DND-41 (cell line): ENCODE data around the gene LOXL3.

Experiments used
- ATAC-seq: fragments of 200-7000 bp; cut with Tn5 transposase; 3 replicates; pipeline ENCODE4 v1.9.1; 2021; ENCODE audit warnings: low read depth; ENCODE audit not compliant: insufficient read depth
- DNase-seq: peaks from one replicate; pipeline ENCODE4 v3.0.0-alpha.2; 2020
- H2AFZ ChIP-seq: 2 replicates; pipeline ENCODE4 v1.6.0; 2012; ENCODE audit warnings: low read depth, low read length
- H3K27ac ChIP-seq: 2 replicates; pipeline ENCODE4 v1.5.1; 2012; ENCODE audit warnings: low read length, inconsistent platforms
- H3K27me3 ChIP-seq: fragments of 200-600 bp; sonication (generic); 2 replicates; pipeline ENCODE4 v1.6.0; 2012; ENCODE audit warnings: low read length, mild to moderate bottlenecking, inconsistent platforms; ENCODE audit not compliant: insufficient read depth, poor library complexity
- H3K36me3 ChIP-seq: 2 replicates; pipeline ENCODE4 v1.5.1; 2012; ENCODE audit warnings: low read length, inconsistent platforms; ENCODE audit not compliant: insufficient read depth
- H3K4me1 ChIP-seq: 2 replicates; pipeline ENCODE4 v1.5.1; 2012; ENCODE audit warnings: mild to moderate bottlenecking, low read length; ENCODE audit not compliant: insufficient read depth
- H3K4me2 ChIP-seq: 2 replicates; pipeline ENCODE4 v1.6.0; 2012; ENCODE audit warnings: mild to moderate bottlenecking, moderate library complexity, low read length, inconsistent platforms; ENCODE audit not compliant: insufficient read depth
- H3K4me3 ChIP-seq, 2 experiments: fragments of 200-600 bp in 1 of 2; shearing (Covaris generic) in 1 of 2; 2 replicates each; pipeline ENCODE4 v1.5.1; 2012 to 2016; ENCODE audit warnings: inconsistent platforms in 2 of 2, low read length in 2 of 2, mild to moderate bottlenecking in 2 of 2, low read depth in 1 of 2, moderate library complexity in 1 of 2
- H3K79me2 ChIP-seq: 2 replicates; pipeline ENCODE4 v1.6.0; 2012; ENCODE audit warnings: low read length, inconsistent platforms; ENCODE audit not compliant: insufficient read depth
- H3K9ac ChIP-seq: 2 replicates; pipeline ENCODE4 v1.6.0; 2012; ENCODE audit warnings: low read depth, mild to moderate bottlenecking, inconsistent platforms, low read length, moderate library complexity
- H3K9me3 ChIP-seq: 2 replicates; pipeline ENCODE4 v1.5.1; 2012; ENCODE audit warnings: low read length, moderate library complexity, mild to moderate bottlenecking, inconsistent platforms; ENCODE audit not compliant: insufficient read depth, severe bottlenecking
- H4K20me1 ChIP-seq: 2 replicates; pipeline ENCODE4 v1.6.0; 2012; ENCODE audit warnings: low read length; ENCODE audit not compliant: insufficient read depth
- CTCF ChIP-seq: IDR thresholded peaks from 2 replicates; pipeline ENCODE4 v1.5.1; 2012; ENCODE audit warnings: borderline replicate concordance, low read length, moderate library complexity, mild to moderate bottlenecking; ENCODE audit not compliant: poor library complexity, severe bottlenecking; ENCODE audit errors: extremely low read depth
- EZH2 ChIP-seq: IDR thresholded peaks from 3 replicates; pipeline ENCODE4 v1.6.1; 2012; ENCODE audit warnings: borderline replicate concordance, low read depth, mild to moderate bottlenecking, moderate library complexity, low read length, inconsistent platforms; ENCODE audit not compliant: severe bottlenecking

The LOXL3 gene

GRCh38 chr2:74502720-74503505 is 50.8 kb downstream of the LOXL3 start:
- H2AFZ ChIP-seq: no peak overlapping the region

GRCh38 chr2:74502147-74502719 is 51.5 kb downstream of the LOXL3 start:
- TF ChIP-seq CTCF (no peak), EZH2 (no peak)
- ATAC-seq: no peak
- peaks cover 39% of the 10 kb centered on the region for H3K4me1 ChIP-seq
- H3K79me2 ChIP-seq: peaks cover 31% of the 10 kb centered on the region
- H4K20me1 ChIP-seq: no peaks in the 10 kb centered on the region
- no peak overlapping the region for H3K27ac ChIP-seq
- H3K4me3 ChIP-seq: no peak overlapping the region
- H2AFZ ChIP-seq: no peak overlapping the region
- no peak for DNase-seq
- no peaks in the 10 kb centered on the region for H3K9me3 ChIP-seq
- H3K36me3 ChIP-seq: peaks cover 11% of the 10 kb centered on the region
- H3K27me3 ChIP-seq: no peaks in the 10 kb centered on the region
- H3K9ac ChIP-seq: no peak overlapping the region
- H3K4me2 ChIP-seq: no peak overlapping the region

More at GRCh38 chr2:74502720-74503505, 50.8 kb downstream of the LOXL3 start:
- ATAC-seq (no peak), DNase-seq (no peak)
- peaks cover 11% of the 10 kb centered on the region for H3K36me3 ChIP-seq
- no peak overlapping the region for H3K4me2 ChIP-seq
- H3K9me3 ChIP-seq: no peaks in the 10 kb centered on the region
- TF ChIP-seq CTCF (no peak), EZH2 (no peak)
- H3K9ac ChIP-seq: no peak overlapping the region
- no peak overlapping the region for H3K4me3 ChIP-seq
- H3K27me3 ChIP-seq: no peaks in the 10 kb centered on the region
- peaks cover 36% of the 10 kb centered on the region for H3K4me1 ChIP-seq
- H3K79me2 ChIP-seq: peaks cover 28% of the 10 kb centered on the region
- no peak overlapping the region for H3K27ac ChIP-seq
- no peaks in the 10 kb centered on the region for H4K20me1 ChIP-seq

- Histone ChIP-seq H3K4me2 (no peak overlapping the region), H3K36me3 (peaks cover 11% of the 10 kb centered on the region), H3K9ac (no peak overlapping the region), H3K27me3 (no peaks in the 10 kb centered on the region), H3K9me3 (no peaks in the 10 kb centered on the region), H4K20me1 (no peaks in the 10 kb centered on the region), H3K4me3 (no peak overlapping the region), H3K79me2 (peaks cover 26% of the 10 kb centered on the region), H2AFZ (no peak overlapping the region), H3K4me1 (peaks cover 41% of the 10 kb centered on the region), H3K27ac (no peak overlapping the region)
- ATAC-seq (no peak), DNase-seq (no peak)
- TF ChIP-seq CTCF: no peak
- TF ChIP-seq EZH2: no peak
These were observed 52.2 kb downstream of the LOXL3 start for GRCh38 chr2:74501335-74502071.
